Endothelial cell (in vitro differentiated cells): ENCODE data around the gene TFB1M. TPM values are rescaled to one million over a fixed set of nuclear protein-coding genes. Genes with fewer than 3 reads are reported as not detected.
"Not testable (repeated sequence)": the region's sequence is repeated elsewhere in the genome, so short reads cannot be mapped to it uniquely, and the experiment has no call there.

Experiments
- DNase-seq: peaks from one replicate; pipeline ENCODE4 v3.0.0; 2021; ENCODE audit warnings: low spot score
- H3K27ac Mint-ChIP-seq: one replicate; pipeline ENCODE4 v1.8.0; 2021; ENCODE audit warnings: mixed read lengths, inconsistent platforms; ENCODE audit not compliant: unreplicated experiment
- H3K27me3 Mint-ChIP-seq: one replicate; pipeline ENCODE4 v1.8.0; 2021; ENCODE audit warnings: mild to moderate bottlenecking, moderate library complexity, mixed read lengths, inconsistent platforms; ENCODE audit not compliant: unreplicated experiment
- H3K36me3 Mint-ChIP-seq: one replicate; pipeline ENCODE4 v1.8.0; 2021; ENCODE audit warnings: mild to moderate bottlenecking, low read depth, mixed read lengths, inconsistent platforms; ENCODE audit not compliant: unreplicated experiment
- H3K4me1 Mint-ChIP-seq: one replicate; pipeline ENCODE4 v1.8.0; 2021; ENCODE audit warnings: mild to moderate bottlenecking, mixed read lengths, inconsistent platforms; ENCODE audit not compliant: unreplicated experiment
- H3K4me3 Mint-ChIP-seq: one replicate; pipeline ENCODE4 v1.8.0; 2021; ENCODE audit warnings: mild to moderate bottlenecking, mixed read lengths, inconsistent platforms; ENCODE audit not compliant: unreplicated experiment
- H3K9me3 Mint-ChIP-seq: one replicate; pipeline ENCODE4 v1.8.0; 2021; ENCODE audit warnings: mixed read lengths, inconsistent platforms; ENCODE audit not compliant: unreplicated experiment
- total RNA-seq: library from RNA; stranded (reverse); fragmentation: NEBNext Ultra II Directional; extraction: Animal tissue kit (Norgen Biotek cat#: 25700); gene quantifications from one replicate; pipeline ENCODE4 v1.2.1, GENCODE V29; 2021; ENCODE audit not compliant: unreplicated experiment
- TF ChIP-seq, protein P1 (sequence below): fragments of 200-600 bp; sonication (generic); IDR thresholded peaks from one replicate; pipeline ENCODE4 v1.5.0; 2021; ENCODE audit warnings: antibody characterized with exemption; ENCODE audit not compliant: unreplicated experiment

Gene TFB1M
- total RNA-seq, 1 donor from 2014 or later, result 25.9 TPM

- TF ChIP-seq, protein P1, sequence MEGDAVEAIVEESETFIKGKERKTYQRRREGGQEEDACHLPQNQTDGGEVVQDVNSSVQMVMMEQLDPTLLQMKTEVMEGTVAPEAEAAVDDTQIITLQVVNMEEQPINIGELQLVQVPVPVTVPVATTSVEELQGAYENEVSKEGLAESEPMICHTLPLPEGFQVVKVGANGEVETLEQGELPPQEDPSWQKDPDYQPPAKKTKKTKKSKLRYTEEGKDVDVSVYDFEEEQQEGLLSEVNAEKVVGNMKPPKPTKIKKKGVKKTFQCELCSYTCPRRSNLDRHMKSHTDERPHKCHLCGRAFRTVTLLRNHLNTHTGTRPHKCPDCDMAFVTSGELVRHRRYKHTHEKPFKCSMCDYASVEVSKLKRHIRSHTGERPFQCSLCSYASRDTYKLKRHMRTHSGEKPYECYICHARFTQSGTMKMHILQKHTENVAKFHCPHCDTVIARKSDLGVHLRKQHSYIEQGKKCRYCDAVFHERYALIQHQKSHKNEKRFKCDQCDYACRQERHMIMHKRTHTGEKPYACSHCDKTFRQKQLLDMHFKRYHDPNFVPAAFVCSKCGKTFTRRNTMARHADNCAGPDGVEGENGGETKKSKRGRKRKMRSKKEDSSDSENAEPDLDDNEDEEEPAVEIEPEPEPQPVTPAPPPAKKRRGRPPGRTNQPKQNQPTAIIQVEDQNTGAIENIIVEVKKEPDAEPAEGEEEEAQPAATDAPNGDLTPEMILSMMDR, result no peak
- Mint-ChIP-seq H3K4me3 (no peak overlapping the region), H3K27me3 (peaks cover 3% of the 10 kb centered on the region), H3K27ac (no peak overlapping the region), H3K4me1 (no peaks in the 10 kb centered on the region), H3K36me3 (peaks cover 42% of the 10 kb centered on the region), H3K9me3 (no peaks in the 10 kb centered on the region)
- DNase-seq, result no peak
Observed at GRCh38 chr6:155234687-155235086, 79.6 kb downstream of the TFB1M start.

DNA sequence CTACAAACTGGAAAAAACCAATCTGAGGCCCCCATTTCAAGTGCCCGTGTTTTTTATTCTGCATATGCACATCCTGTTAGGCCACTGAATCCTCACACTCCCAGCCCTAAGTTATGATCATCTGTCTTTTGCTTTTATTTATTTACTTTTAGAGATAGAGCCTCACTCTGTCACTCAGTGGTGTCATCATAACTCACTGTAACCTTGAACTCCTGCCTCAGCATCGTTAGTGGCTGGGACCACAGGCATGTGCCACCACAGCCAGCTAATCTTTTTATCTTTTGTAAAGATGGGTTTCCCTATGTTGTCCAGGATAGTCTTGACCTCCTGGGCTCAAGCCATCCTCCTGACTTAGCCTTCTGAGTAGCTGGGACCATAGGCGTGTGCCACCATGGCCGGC is 80.1 kb downstream of the TFB1M start:
- no peaks in the 10 kb centered on the region for H3K9me3 Mint-ChIP-seq
- DNase-seq, result no peak
- peaks cover 3% of the 10 kb centered on the region for H3K27me3 Mint-ChIP-seq
- no peak overlapping the region for H3K27ac Mint-ChIP-seq
- no peaks in the 10 kb centered on the region for H3K4me1 Mint-ChIP-seq
- TF ChIP-seq, protein P1, result no peak
- peaks cover 44% of the 10 kb centered on the region for H3K36me3 Mint-ChIP-seq
- H3K4me3 Mint-ChIP-seq, result no peak overlapping the region

GRCh38 chr6:155232848-155233247 is 81.4 kb downstream of the TFB1M start:
- TF ChIP-seq, protein P1, result no peak
- Mint-ChIP-seq H3K27ac (no peak overlapping the region), H3K9me3 (no peaks in the 10 kb centered on the region), H3K4me1 (no peaks in the 10 kb centered on the region), H3K27me3 (peaks cover 5% of the 10 kb centered on the region), H3K4me3 (no peak overlapping the region), H3K36me3 (peaks cover 42% of the 10 kb centered on the region)
- no peak for DNase-seq

GRCh38 chr6:155230975-155231374 is 83.3 kb downstream of the TFB1M start:
- not testable (repeated sequence) for DNase-seq, H3K4me1 Mint-ChIP-seq, H3K9me3 Mint-ChIP-seq, H3K27me3 Mint-ChIP-seq, H3K4me3 Mint-ChIP-seq, H3K27ac Mint-ChIP-seq
- H3K36me3 Mint-ChIP-seq, result peaks cover 37% of the 10 kb centered on the region

- no peak for DNase-seq
- TF ChIP-seq, protein P1, result no peak
- Mint-ChIP-seq H3K27ac (no peak overlapping the region), H3K4me3 (peak overlapping the region; percentile 64), H3K4me1 (peaks cover 4% of the 10 kb centered on the region), H3K9me3 (no peaks in the 10 kb centered on the region), H3K27me3 (peaks cover 7% of the 10 kb centered on the region), H3K36me3 (peaks cover 36% of the 10 kb centered on the region)
Observed at GRCh38 chr6:155228546-155229166, 85.6 kb downstream of the TFB1M start.
